Tongue (tissue), 2 donors: ENCODE data around the gene ZNF619. TPM values are rescaled to one million over a fixed set of nuclear protein-coding genes. Genes with fewer than 3 reads are reported as not detected.

ENCODE experiments used
- DNase-seq: peaks from one replicate; pipeline ENCODE4 v3.0.0-alpha.2; 2015
- total RNA-seq: library from RNA; depleted of rRNA; stranded (reverse); fragments of >200 nt; gene quantifications from one replicate; pipeline ENCODE4 v1.2.3, GENCODE V29; 2014

ZNF619 gene
- total RNA-seq, 1 donor from 2014 or later, result 8.4 TPM

DNA sequence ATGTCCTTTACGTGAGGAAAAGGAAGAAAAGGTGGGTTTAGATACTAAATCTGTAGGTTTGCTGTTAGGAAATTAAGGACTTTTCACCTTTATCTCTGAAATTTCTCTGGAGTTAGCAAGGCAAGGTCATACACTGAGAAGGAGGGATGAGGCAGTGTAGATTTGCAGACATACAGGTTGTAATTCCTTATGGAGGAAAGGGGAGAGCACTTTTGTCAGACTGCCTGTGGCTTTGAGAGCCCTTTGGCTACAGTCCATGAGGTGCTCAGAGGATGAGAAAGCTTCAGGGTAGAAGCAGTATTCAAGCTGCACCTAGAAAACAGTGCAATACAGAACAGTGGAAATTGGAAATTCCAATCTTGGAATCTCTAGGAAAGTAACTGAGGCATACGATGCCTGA is 11.5 kb upstream of the ZNF619 start:
- DNase-seq, result no peak

DNA sequence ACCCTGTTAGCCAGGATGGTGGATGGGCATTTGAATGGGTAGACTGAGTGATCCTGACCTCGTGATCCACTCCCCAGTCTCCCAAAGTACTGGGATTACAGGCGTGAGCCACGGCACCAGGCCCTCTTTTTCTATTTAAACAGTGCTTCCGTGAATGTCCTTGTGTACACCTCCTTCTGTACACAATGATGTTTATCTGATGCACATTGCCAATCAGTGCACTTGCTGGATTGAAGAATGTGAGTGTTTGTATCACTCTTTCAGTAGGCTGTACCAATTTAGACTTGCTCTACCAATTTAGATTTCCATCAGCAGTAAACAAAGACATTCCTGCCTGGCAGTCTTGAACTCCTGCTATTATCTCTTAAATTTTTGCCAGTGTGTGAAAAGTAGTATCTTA is 8.9 kb upstream of the ZNF619 start:
- no peak for DNase-seq

DNA sequence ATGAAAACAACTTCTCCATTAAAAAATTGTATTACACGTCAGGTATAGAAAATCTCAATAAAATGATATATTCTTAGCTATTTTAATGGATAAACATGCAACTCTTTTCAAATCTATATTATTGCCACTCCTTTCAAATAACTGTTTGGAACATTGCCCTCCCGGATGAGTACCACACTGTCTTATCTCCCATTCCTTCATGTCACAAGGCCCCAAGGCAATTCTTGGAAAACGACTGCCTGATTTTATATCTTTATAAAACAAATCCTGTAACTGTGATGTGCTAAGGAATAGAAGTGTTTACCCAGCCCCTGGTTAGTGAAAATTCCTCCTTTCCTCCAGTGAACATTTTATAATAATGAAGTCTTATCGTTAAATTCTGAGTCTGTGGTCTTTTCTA is 6.2 kb upstream of the ZNF619 start:
- no peak for DNase-seq

DNA sequence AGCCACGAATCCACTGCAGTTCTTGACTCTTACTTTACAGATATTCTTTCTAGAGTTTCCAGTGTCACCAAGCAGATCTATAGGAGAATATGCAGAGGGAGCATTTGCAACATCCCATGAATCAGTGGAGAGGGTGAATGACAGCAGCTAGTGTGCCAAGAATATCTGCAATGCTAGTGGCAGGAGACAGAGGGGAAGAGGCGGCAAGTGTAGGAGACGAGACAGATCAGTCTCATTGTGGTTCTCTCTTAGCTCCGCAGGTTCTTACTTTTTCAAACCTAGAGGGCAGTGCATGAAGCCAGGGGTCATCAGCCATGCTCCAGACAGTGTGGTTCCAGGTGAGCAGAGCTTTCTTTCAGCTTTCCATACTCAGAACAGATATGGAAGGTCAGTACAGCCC is 744 bp downstream of the ZNF619 start:
- no peak for DNase-seq

DNA sequence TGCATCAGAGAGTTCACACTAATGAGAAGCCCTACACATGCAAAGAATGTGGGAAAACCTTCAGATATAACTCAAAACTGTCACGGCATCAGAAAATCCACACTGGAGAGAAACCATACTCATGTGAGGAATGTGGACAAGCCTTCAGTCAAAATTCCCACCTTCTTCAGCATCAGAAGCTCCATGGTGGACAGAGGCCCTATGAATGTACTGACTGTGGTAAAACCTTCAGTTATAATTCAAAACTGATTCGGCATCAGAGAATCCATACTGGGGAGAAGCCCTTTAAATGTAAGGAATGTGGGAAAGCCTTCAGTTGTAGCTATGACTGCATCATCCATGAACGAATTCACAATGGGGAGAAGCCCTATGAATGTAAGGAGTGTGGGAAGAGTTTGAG is 10.2 kb downstream of the ZNF619 start:
- DNase-seq, result no peak

DNA sequence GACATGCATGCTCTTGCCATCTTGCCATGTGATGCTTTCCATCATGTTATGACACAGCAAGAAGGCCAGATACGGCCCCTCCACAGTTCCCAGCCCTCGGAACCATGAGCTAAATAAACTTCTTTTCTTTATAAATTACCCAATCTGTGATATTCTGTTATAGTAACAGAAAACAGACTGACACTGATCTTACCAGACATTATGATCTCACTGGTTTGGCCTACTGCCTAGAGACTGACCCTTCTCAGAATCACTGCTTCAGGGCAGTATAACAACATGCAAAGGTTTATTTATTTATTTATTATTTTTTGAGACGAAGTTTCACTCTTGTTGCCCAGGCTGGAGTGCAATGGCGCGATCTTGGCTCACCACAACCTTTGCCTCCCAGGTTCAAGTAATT is 14.0 kb downstream of the ZNF619 start:
- DNase-seq, result no peak

DNA sequence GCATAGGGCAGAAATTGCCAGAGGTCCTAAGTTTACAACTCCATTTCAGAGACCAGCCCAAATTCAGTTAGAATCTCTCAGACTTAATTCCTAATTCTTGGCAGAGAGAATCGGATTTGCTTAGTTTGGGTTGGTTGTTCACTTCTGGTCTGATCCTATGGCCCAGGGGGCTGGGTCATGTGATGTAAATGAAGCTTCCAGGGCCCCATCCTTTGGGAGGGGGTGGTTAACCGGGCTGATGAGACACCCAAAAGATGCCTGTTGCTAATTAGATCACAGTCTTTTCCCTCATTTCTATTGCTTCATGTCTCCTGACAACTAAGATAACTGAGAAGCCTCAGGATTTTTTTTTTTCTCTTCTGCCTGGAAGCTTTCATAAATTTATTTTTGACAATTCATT is 17.8 kb downstream of the ZNF619 start:
- DNase-seq, result no peak

DNA sequence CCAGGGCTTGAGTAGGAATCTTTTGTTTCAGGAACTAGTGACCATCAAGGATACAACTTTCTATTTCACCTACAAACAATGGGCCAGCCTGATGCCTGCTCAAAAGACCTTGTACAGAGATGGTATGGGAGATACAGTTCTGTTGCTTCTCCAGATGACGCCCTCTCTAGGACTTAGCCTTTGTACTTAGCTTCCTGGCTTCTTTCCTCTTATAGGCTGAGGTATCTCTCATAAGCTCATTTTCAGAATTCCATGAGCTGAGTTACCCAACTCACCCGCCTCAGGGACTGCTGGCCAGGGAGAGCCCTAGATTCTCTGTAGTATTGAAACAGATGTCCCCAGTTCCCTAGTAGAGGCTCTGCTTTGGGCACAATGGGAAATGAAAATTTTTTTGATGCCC is 20.4 kb downstream of the ZNF619 start:
- no peak for DNase-seq

DNA sequence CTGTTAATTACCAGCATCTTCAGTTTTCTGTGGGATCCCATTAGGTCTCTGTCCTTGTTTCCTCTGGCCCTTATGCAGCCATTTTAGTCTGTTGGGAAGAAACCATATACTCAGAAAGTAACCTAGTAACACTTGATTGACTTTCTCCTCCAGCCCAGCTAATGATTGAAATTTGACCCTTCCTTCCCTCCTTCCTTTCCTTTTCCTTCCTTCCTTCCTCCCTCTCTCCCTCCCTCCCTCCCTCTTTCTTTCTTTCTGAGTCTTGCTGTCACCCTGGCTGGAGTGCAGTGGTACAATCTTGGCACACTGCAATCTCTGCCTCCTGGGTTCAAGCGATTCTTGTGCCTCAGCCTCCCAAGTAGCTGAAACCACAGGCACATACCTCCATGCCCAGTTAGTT is 23.0 kb downstream of the ZNF619 start:
- DNase-seq, result no peak

DNA sequence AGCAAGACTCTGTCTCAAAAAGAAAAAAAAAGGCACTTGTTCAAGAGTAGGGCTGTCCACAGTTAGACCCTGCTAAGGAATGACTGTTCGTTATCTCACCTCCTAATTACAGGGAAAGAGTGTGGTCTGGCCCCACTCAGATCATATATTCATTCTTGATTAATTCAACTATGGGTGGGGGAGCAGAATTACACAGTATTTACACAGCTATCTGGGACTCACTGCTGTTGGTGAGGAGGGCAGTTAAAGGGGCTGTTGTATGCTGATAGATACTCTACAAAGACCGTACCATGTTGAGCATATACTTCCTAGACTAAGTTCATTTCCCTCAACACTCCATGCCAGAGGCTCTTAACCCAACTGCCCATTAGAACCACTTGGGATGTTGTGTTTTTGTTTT is 25.1 kb downstream of the ZNF619 start:
- DNase-seq, result no peak

DNA sequence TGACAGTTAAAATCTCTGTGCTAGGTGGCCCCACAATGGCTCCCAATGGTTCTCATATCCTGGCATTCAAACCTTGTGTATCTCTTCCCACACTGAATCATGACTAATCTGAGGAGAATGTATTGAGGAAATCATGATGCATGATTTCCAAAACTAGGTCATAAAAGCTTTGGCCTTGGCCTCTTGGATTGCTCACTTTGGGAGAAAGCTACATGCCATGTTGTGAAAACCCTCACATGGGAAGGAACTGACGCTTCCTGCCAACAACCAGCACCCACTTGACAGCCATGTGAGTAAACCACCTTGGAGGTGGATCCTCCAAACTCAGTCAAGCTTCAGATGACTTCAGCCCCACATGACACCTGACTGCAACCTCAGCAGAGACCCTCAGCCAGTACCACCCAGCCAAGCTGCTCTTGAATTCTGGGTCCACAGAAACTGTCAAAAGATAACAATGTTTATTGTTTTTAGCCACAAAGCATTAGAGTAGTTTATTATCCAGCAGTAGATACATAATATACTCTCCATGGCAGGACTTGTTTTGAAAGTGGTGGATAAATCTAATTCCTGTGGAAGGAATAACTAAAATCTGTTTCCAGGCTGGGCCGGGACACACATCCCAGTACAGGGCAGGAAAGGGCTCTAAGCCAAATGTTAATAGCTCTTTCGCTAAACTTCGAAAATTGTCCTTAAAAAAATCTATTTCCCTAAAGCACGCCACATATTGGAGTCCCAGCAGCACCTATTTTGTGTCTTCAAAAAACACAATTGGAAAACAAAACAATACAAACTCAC is 27.9 kb downstream of the ZNF619 start:
- DNase-seq, result no peak

DNA sequence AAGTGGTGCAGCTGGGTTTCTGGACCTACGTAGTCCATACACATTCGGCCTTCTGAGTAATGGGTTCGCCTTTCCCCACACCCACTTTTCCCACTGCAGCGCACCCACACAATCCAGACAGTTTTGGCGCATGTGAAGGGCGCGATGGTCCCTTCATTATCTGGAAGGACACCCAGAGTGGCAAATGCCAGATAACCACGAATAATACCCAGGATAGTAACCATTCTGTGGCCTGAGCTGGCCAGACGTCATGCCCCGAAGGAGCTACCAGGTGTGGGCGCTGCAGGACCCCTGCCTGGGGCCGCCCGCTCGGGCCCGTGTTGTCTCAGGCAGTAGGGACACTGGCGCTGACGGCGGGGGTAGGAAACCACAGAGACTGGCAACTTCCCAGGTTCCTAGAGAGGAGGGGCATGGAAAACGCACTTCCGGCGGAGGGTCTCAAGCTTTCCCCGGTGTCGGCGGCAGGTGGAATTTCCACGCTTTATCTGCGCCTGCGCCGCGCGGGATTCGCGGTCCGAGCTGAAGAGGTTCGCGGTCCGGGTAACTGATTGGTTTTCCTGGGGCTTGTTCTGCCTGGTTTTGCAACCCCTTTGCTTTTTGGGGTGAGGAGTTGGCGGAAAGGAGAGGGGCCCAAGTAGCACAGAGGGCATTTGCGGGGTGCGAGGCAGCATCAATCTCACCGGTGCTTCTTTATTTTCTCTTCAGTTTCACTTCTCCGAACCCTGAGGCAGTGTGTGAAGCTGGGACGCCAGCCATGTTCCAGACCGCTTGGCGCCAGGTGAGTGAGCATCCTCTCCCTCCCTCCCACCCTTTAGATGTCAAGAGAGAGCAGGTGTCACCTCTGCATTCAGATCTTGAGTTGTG is 28.9 kb downstream of the ZNF619 start, which contains the start of gene ZNF620:
TSS of gene ZNF620 (plus strand) at position 441 of the 864 bp plus-strand sequence. CDS start at position 755, 314 bp downstream.
- DNase-seq, result peak; percentile 94

DNA sequence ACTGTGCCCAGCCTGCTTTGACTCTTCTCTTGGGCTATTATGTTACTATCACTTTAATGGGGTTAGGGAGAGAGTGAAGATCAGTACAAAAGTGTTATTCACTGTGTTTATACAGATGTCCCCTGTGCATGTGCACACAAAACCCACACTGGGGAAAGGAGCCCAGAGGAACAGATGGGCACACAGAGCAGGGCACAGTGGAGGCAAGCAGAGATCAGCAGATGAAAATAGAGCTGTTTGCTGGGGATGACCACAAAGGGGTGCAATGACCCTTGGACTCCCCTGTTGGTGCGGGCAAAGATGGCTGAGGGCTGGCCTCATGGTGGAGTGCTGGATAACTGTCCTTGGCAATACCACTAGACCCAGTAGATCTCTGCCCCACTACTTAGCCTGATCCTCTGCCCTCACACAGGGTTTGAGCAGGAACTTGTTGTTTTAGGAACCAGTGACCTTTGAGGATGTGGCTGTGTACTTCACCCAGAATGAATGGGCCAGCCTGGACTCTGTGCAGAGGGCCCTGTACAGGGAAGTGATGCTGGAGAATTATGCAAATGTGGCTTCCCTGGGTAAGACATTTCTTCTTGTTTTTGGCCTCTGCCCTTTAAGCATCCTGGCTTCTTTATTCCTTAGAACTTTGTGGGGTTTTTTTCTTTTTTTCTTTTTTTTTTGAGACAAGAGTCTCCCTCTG is 34.3 kb downstream of the ZNF619 start:
- no peak for DNase-seq

DNA sequence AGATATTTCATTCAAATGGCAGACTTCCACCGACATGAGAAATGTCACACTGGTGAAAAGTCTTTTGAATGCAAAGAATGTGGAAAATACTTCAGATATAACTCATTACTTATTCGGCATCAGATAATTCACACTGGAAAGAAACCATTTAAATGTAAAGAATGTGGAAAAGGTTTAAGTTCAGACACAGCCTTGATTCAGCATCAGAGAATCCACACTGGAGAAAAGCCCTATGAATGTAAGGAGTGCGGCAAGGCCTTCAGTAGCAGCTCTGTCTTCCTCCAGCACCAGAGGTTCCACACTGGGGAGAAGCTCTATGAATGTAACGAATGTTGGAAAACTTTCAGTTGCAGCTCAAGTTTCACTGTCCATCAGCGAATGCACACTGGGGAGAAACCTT is 39.3 kb downstream of the ZNF619 start:
- DNase-seq, result no peak

DNA sequence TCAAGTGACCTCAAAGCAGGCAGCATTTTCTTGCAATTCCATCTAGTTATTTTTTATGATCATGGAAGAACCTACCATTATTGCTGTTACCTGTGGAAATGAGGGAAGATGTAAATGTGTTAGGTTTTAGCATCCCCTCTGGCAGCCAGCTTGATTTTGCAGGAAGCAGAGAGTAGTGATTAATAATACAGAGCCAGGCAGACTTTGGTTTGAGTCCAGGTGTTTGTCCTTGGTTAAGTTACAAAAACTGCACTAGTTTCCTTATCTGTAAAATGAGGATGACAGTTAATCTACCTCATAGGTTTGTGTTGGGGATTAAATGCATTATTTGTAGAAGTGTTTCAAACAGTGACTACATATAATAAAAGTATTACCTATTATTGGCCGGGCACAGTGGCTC is 41.1 kb downstream of the ZNF619 start:
- DNase-seq, result no peak

DNA sequence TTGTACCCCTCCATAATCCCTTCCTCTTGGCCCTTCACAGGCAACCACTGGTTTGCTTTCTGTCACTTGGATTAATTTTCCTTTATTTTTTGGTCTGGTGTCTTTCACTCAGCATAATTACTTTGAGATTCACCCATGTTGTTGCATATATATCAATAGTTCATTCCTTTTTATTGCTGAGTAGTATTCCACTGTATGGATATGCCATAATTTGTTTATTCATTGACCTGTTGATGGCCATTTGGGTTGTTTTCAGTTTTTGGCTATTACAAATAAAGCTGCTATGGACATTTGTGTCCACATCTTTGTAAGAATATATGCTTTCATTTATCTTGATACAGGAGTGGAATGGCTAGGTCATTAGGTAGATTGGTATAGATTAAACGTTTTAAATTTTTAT is 41.9 kb downstream of the ZNF619 start:
- no peak for DNase-seq

DNA sequence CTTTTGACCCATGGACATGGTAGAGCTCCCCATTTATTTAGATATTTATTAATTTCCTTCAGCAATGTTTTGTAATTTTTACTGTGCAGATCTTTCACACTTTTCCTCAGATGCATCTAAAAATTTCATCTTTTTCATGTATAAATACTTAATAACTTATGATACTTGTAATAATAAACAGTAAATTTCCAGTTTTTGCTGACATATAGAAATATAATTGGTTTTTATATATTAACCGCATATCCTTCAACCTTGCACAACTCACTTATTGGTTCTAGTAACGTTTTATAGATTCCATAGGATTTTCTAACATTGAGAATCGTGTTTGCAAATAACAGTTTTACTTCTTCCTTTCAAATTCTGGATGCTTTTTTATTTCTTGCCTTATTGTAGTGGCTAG is 44.3 kb downstream of the ZNF619 start:
- no peak for DNase-seq

DNA sequence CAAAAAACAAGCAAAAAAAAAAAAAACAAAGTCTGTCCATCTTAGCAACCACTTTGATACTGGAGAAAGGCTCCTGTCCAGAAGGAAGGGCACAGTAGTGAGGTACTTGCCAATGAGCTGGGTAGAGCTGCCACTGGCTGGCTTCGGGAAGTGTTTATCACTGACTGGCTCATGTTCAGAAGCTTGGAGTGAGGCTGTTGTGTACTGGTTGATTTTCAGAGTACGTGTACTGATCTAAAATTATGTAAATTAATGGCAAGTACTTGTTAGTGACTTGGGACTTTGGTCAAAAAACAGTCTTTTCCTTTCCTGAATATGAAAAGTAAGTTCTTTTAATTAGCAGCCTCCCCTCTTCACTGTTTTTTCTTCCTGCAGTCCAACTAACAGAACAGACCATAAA is 46.9 kb downstream of the ZNF619 start:
- DNase-seq, result peak; percentile 3

DNA sequence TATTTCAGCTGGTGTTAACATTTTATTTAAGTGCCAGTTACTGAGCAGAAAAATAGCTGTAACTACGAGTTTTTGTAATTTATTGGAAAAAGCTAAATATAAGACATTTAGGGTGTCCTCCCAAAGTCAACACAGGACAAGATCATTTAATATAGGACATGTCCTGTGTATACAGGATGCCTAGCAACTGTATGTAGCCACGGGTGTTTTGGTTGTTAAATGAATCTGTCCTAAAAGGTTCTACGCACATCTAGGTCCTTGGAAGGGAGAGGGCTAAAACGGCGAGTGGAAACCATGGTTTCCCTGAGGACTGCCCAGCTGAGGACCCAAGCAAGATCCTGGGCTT is 47.3 kb downstream of the ZNF619 start:
- no peak for DNase-seq

DNA sequence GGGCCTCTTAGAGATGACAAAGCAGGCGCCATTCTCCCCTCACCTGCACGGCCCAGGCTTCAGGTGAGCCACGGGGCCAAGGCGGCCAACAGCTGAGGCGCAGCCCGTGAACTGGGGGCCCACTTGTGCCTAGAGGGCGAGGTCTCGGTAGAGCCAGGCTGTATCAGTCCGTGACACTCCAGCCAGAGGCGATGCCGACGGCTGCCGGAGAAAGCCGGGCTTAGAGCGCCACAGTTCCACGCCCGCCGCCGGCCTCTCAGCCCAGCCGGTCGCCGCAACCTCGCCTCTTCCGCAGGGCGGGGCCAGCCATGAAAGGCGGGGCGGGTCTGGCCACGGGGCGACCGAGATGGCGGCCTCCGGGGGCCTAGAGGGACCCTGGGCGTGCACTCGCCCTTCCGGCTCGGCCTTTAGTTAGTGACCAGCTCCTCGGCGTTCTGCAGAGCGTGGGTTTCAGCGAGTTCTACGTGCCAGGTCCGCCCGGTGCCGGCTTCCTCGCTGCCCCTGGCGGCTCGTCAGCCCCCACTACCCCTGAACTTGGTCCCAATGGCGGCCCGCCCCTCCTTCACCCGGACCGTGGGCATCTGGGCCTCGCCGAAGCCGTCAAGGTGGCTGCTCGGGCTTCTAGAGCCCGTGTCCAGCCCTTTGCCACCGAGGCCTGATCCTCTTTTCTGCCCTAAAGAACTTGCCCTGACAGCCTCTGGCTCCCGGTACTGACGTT is 47.8 kb downstream of the ZNF619 start, which contains the start of gene ZNF621:
TSS of gene ZNF621 (plus strand) at position 393 of the 718 bp plus-strand sequence. CDS start 881 bp downstream, outside the sequence.
- DNase-seq, result peak; percentile 92

DNA sequence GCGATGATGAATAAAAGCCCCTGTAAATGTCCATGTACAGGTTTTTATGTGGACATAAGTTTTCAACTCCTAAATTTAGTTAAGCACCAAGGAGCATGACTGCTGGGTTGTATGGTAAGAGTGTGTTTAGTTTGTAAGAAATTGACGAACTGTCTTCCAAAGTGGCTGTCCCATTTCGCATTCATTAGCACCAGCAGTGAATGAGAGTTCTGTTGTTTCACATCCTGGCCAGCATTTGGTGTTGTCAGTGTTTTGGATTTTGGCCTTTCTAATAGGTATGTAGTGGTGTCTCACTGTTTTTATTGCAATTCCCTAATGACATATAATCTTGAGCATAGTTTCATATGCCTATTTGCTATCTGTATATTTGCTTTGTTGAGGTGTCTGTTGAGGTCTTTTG is 51.5 kb downstream of the ZNF619 start:
- DNase-seq, result no peak

DNA sequence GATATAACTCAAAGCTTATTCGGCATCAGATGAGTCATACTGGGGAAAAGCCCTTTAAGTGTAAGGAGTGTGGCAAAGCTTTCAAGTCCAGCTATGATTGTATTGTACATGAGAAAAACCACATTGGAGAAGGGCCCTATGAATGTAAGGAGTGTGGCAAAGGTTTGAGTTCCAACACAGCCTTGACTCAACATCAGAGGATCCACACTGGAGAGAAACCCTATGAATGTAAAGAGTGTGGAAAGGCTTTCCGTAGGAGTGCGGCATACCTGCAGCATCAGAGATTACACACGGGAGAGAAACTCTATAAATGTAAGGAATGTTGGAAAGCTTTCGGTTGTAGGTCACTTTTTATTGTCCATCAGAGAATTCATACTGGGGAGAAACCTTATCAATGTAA is 55.3 kb downstream of the ZNF619 start:
- DNase-seq, result no peak
